ENCODE data around the gene SFT2D1. TPM values are rescaled to one million over a fixed set of nuclear protein-coding genes. Genes with fewer than 3 reads are reported as not detected.

The SFT2D1 gene
- total and polyA plus RNA-seq, 9 donors: 21.1 to 37.2 (median 35.8) TPM

DNA sequence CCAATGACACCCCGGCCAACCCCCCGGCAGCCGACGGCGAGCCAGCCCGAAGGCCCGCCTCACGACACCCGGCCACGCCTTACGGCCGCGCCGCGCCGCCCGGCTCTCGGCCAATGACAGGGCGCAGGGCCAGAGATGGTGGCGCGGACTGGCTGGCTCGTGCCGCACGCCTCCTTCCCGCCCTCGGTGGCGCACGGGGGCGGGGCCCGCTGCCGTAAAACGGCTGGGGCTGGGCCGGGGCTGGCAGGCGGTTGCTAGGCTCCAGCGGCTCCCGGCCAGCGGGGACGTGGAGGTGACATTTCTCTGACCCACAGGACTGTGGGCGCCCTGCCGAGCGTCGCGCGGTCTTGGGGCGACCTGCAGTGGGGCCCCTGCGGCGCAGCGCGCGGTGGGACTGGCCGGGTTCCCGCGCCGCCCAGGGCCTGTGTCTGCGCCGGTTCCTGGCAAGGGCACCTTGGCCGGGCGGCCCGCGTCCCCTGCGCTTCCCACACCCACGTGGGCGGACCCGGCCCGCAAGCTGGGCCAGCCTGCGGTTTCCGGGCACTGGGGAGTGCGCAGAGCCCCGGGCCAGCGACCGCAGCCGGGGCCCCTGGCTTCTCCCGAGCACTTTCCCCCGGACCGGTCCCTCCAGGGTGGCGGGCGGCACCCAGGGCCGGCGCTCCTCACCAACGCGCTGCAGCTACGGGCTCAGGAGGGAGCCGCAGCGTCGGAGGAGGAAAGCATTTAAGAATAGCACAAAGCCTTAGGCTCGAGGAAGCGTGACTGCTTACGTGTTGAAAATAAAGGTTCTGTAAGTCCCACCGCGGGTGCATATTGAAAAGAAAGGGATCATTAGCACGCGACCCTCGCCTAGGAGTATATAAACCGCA lies 40.8 kb upstream of the SFT2D1 start, which contains the start of gene MPC1:
TSS of gene MPC1 (minus strand) at position 8 of the 869 bp plus-strand sequence. CDS start 64 bp downstream, outside the sequence.
- H3K36me3 ChIP-seq (ENCODE audit: control insufficient read depth, insufficient read depth, low read length): no peaks in the 10 kb centered on the region

DNA sequence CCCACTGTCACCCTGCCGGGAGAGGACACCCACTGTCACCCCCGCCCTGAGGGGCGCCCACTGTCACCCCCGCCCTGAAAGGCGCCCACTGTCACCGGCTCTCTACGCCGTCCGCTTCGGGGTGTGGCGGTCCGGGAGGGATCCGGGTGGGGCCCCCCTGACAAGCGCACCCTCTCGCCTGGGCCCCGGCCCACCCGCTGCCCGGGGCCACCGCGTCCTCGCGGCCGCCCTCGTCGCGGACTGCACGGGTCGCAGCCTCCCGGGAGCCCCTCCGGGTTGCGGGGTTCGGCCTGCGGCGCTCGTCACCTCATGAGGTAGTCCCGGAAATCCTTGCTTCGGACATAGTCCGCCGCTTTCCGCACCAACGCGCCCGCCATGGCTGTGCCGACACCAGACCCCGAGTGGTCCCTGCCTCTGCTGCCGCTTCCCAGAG lies 40.2 kb upstream of the SFT2D1 start:
- Histone ChIP-seq H3K4me3 (ENCODE audit: low read length) (peak overlapping the region; percentile 73), H3K27ac (ENCODE audit: low read length) (peak overlapping the region; percentile 84), H3K9me3 (replicated peaks; ENCODE audit: control insufficient read depth, low read depth, low read length) (no peaks in the 10 kb centered on the region), H3K4me1 (ENCODE audit: control insufficient read depth, insufficient read depth, low read length) (no peaks in the 10 kb centered on the region), H3K27me3 (ENCODE audit: control insufficient read depth, insufficient read depth, low read length) (no peaks in the 10 kb centered on the region), H3K36me3 (ENCODE audit: control insufficient read depth, insufficient read depth, low read length) (no peaks in the 10 kb centered on the region)
- no peak for DNase-seq
- WGBS (ENCODE audit: insufficient coverage): 0% methylated on average over 42 of the region's 46 CpGs

More for the DNA sequence above, 40.8 kb upstream of the SFT2D1 start, which contains the start of gene MPC1:
- under 1% methylated on average over 93 of the region's 94 CpGs for WGBS (ENCODE audit: insufficient coverage)
- DNase-seq: peak; percentile 99
- no peaks in the 10 kb centered on the region for H3K4me1 ChIP-seq (ENCODE audit: control insufficient read depth, insufficient read depth, low read length)
- H3K27ac ChIP-seq (ENCODE audit: low read length): peak within 1 kb of the TSS; percentile 95
- no peaks in the 10 kb centered on the region for H3K27me3 ChIP-seq (ENCODE audit: control insufficient read depth, insufficient read depth, low read length)
- peak within 1 kb of the TSS; percentile 73 for H3K4me3 ChIP-seq (ENCODE audit: low read length)
- H3K9me3 ChIP-seq (replicated peaks; ENCODE audit: control insufficient read depth, low read depth, low read length): no peaks in the 10 kb centered on the region

DNA sequence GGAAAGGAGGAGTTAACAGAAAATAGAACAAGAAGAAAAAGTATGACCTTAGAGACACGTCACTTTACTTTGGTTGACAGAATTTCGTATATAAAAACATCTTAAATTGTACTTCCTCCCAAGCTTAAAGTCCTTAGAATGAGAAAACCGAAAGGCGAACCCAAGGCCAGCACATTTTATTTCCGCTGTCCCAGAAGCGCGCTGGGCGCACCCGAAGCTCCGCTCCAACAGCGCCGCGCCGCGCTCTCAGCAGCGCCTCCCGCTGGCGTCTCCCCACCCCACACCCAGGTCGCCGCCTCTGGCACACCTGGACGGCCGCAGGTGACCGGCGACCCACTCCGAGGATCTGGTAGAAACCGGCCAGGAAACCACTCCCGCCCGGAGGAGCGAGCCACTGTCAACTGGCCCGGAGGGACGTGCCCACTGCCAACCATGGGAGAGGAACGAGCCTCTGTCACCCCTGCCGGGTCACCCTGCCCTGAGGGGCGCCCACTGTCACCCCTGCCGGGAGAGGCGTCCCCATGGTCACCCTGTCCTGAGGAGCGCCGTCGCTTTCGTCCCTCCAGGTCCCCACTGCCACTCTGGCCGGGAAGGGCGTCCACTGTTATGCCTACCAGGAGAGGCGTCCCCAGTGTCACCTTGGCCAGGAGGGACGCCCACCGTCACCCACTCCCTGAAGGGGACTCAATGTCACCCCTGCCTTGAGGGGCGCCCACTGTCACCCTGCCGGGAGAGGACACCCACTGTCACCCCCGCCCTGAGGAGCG lies 39.6 kb upstream of the SFT2D1 start:
- WGBS (ENCODE audit: insufficient coverage): under 1% methylated on average over 45 of the region's 49 CpGs
- peak; percentile 75 for DNase-seq
- H3K4me3 ChIP-seq (ENCODE audit: low read length): peak overlapping the region; percentile 73
- H3K27ac ChIP-seq (ENCODE audit: low read length): peak overlapping the region; percentile 84
- H3K27me3 ChIP-seq (ENCODE audit: control insufficient read depth, insufficient read depth, low read length): no peaks in the 10 kb centered on the region
- H3K9me3 ChIP-seq (replicated peaks; ENCODE audit: control insufficient read depth, low read depth, low read length): no peaks in the 10 kb centered on the region
- H3K4me1 ChIP-seq (ENCODE audit: control insufficient read depth, insufficient read depth, low read length): no peaks in the 10 kb centered on the region
- H3K36me3 ChIP-seq (ENCODE audit: control insufficient read depth, insufficient read depth, low read length): no peaks in the 10 kb centered on the region

DNA sequence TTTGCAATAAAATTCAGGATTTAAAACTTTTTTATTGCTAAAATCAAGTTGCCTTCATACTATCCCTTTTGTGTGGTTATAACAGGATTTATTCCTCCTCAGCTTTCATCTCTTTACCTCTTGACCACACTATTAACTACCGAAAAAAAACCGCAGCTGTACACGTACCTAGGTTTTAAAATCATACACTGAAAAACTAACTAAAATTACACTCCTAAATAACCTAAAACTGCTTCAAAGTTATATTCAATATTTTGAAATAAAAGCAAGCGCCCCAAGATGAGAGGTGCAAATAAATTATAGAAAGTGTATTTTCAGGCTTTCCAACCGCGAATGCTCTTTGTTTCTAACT lies 39.0 kb upstream of the SFT2D1 start:
- Histone ChIP-seq H3K36me3 (ENCODE audit: control insufficient read depth, insufficient read depth, low read length) (no peaks in the 10 kb centered on the region), H3K27me3 (ENCODE audit: control insufficient read depth, insufficient read depth, low read length) (no peaks in the 10 kb centered on the region), H3K4me1 (ENCODE audit: control insufficient read depth, insufficient read depth, low read length) (no peaks in the 10 kb centered on the region), H3K4me3 (ENCODE audit: low read length) (peak overlapping the region; percentile 73), H3K9me3 (replicated peaks; ENCODE audit: control insufficient read depth, low read depth, low read length) (no peaks in the 10 kb centered on the region), H3K27ac (ENCODE audit: low read length) (peak overlapping the region; percentile 66)
- no peak for DNase-seq
- WGBS (ENCODE audit: insufficient coverage): no CpG with 5 or more reads among the region's 6 CpGs

- Histone ChIP-seq H3K27ac (ENCODE audit: low read length) (no peak overlapping the region), H3K9me3 (replicated peaks; ENCODE audit: control insufficient read depth, low read depth, low read length) (no peaks in the 10 kb centered on the region), H3K36me3 (ENCODE audit: control insufficient read depth, insufficient read depth, low read length) (no peaks in the 10 kb centered on the region), H3K4me3 (ENCODE audit: low read length) (no peak overlapping the region), H3K27me3 (ENCODE audit: control insufficient read depth, insufficient read depth, low read length) (no peaks in the 10 kb centered on the region), H3K4me1 (ENCODE audit: control insufficient read depth, insufficient read depth, low read length) (no peaks in the 10 kb centered on the region)
- WGBS (ENCODE audit: insufficient coverage): no CpG with 5 or more reads among the region's 4 CpGs
- peak; percentile 23 for DNase-seq
These were observed 37.5 kb upstream of the SFT2D1 start for GRCh38 chr6:166379800-166380199.

DNA sequence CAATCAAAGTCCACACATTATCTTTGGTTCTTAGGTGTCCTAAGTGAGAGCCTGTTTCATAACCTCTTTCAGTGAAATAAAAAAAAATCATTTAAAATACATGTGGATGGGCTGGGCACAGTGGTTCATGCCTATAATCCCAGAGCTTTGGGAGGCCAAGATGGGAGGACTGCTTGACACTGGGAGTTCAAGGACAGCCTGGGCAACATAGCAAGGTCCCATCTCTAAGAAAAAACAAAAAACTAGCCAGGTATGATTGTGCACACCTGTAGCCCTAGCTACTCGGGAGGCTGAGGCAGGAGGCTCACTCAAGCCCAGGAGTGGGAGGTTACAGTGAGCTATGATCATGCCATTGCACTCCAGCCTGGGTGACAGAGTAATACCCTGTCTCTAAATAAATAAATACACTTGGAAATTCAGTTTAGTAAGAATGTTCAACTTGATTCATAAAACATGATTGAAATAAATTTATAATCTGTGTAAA lies 36.8 kb upstream of the SFT2D1 start:
- no CpG with 5 or more reads among the region's 1 CpG for WGBS (ENCODE audit: insufficient coverage)
- H3K9me3 ChIP-seq (replicated peaks; ENCODE audit: control insufficient read depth, low read depth, low read length): no peaks in the 10 kb centered on the region
- no peak overlapping the region for H3K4me3 ChIP-seq (ENCODE audit: low read length)
- H3K27ac ChIP-seq (ENCODE audit: low read length): no peak overlapping the region
- no peaks in the 10 kb centered on the region for H3K27me3 ChIP-seq (ENCODE audit: control insufficient read depth, insufficient read depth, low read length)
- no peak for DNase-seq
- H3K36me3 ChIP-seq (ENCODE audit: control insufficient read depth, insufficient read depth, low read length): no peaks in the 10 kb centered on the region
- H3K4me1 ChIP-seq (ENCODE audit: control insufficient read depth, insufficient read depth, low read length): no peaks in the 10 kb centered on the region

DNA sequence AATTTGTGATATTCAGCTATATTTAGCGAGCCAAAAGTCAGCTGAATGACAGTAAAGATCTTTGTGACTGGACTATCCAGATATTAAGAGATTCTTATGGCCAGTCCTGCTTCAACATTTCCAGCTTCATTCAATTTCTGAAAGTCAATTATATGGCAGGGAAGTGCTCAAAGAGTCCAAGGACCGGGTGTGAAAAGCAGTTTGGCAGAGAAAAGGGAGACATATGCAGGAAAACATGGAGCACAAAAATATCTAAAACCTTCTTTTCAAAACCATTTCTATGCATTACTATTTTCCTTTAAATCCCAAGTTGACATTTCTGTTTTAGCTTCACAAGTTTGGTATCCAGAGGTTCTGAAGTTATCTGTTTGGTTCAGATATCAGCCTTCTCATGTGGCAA lies 35.4 kb upstream of the SFT2D1 start:
- Histone ChIP-seq H3K36me3 (ENCODE audit: control insufficient read depth, insufficient read depth, low read length) (no peaks in the 10 kb centered on the region), H3K4me1 (ENCODE audit: control insufficient read depth, insufficient read depth, low read length) (no peaks in the 10 kb centered on the region), H3K9me3 (replicated peaks; ENCODE audit: control insufficient read depth, low read depth, low read length) (no peaks in the 10 kb centered on the region), H3K27me3 (ENCODE audit: control insufficient read depth, insufficient read depth, low read length) (no peaks in the 10 kb centered on the region), H3K4me3 (ENCODE audit: low read length) (no peak overlapping the region), H3K27ac (ENCODE audit: low read length) (no peak overlapping the region)
- no CpG with 5 or more reads among the region's 2 CpGs for WGBS (ENCODE audit: insufficient coverage)
- no peak for DNase-seq

DNA sequence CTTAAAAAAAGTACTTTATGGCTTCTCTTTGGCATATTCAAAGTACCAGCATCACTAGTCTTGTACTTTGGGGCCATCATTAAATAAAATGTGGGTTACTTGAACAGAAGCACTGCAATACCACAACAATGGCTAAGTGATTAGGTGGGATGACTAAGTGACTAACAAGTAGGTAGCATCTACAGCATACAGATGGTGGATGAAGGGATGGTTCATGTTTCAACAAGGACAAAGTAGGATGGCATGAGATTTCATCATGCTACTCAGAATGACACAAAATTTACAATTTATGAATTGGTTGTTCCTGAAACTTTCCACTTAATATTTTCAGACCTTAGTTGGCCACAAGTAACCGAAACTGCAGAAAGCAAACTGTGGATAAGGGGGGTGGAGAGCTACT lies 32.7 kb upstream of the SFT2D1 start:
- Histone ChIP-seq H3K36me3 (ENCODE audit: control insufficient read depth, insufficient read depth, low read length) (no peaks in the 10 kb centered on the region), H3K27me3 (ENCODE audit: control insufficient read depth, insufficient read depth, low read length) (no peaks in the 10 kb centered on the region), H3K27ac (ENCODE audit: low read length) (no peak overlapping the region), H3K4me1 (ENCODE audit: control insufficient read depth, insufficient read depth, low read length) (no peaks in the 10 kb centered on the region), H3K4me3 (ENCODE audit: low read length) (no peak overlapping the region), H3K9me3 (replicated peaks; ENCODE audit: control insufficient read depth, low read depth, low read length) (no peaks in the 10 kb centered on the region)
- DNase-seq: no peak
- WGBS (ENCODE audit: insufficient coverage): no CpG with 5 or more reads among the region's 1 CpG

DNA sequence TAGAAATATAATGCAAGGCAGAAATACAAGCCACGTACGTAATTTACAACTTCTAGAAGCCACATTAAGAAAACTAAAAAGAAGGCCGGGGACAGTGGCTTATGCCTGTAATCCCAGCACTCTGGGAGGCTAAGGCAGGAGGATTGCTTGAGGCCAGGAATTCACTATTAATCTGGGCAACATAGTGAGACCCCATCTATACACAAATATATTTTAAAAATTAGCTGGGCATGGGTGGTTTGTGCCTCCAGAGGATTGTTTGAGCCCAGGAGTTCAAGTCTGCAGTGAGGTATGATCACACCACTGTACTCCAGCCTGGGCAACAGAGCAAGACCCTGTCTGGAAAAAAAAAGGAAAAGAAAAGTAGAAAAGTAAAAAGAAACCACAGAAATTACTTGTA lies 28.1 kb upstream of the SFT2D1 start:
- Histone ChIP-seq H3K4me3 (ENCODE audit: low read length) (no peak overlapping the region), H3K9me3 (replicated peaks; ENCODE audit: control insufficient read depth, low read depth, low read length) (no peaks in the 10 kb centered on the region), H3K27me3 (ENCODE audit: control insufficient read depth, insufficient read depth, low read length) (no peaks in the 10 kb centered on the region), H3K4me1 (ENCODE audit: control insufficient read depth, insufficient read depth, low read length) (no peaks in the 10 kb centered on the region), H3K36me3 (ENCODE audit: control insufficient read depth, insufficient read depth, low read length) (peaks cover 8% of the 10 kb centered on the region), H3K27ac (ENCODE audit: low read length) (no peak overlapping the region)
- DNase-seq: no peak
- no CpG with 5 or more reads among the region's 3 CpGs for WGBS (ENCODE audit: insufficient coverage)

GRCh38 chr6:166369782-166370181 lies 27.4 kb upstream of the SFT2D1 start:
- DNase-seq: no peak
- H3K4me1 ChIP-seq (ENCODE audit: control insufficient read depth, insufficient read depth, low read length): no peaks in the 10 kb centered on the region
- H3K4me3 ChIP-seq (ENCODE audit: low read length): no peak overlapping the region
- H3K27me3 ChIP-seq (ENCODE audit: control insufficient read depth, insufficient read depth, low read length): no peaks in the 10 kb centered on the region
- H3K9me3 ChIP-seq (replicated peaks; ENCODE audit: control insufficient read depth, low read depth, low read length): no peaks in the 10 kb centered on the region
- no peak overlapping the region for H3K27ac ChIP-seq (ENCODE audit: low read length)
- 57% methylated on average over 1 of the region's 3 CpGs for WGBS (ENCODE audit: insufficient coverage)
- peaks cover 8% of the 10 kb centered on the region for H3K36me3 ChIP-seq (ENCODE audit: control insufficient read depth, insufficient read depth, low read length)

Measured in muscle of leg (tissue), 11 donors.